ENCODE data around the gene KLF6. TPM values are rescaled to one million over a fixed set of nuclear protein-coding genes. Genes with fewer than 3 reads are reported as not detected.
A peak's percentile ranks its signal among the peaks of the same experiment; 100 is the strongest.

KLF6 gene
- total and polyA plus RNA-seq, 9 of the 15 experiments (the other 6 are each of a cell fraction or from before 2014, with no cell fraction given), result 3.2 to 23.9 (median 8.0) TPM

DNA sequence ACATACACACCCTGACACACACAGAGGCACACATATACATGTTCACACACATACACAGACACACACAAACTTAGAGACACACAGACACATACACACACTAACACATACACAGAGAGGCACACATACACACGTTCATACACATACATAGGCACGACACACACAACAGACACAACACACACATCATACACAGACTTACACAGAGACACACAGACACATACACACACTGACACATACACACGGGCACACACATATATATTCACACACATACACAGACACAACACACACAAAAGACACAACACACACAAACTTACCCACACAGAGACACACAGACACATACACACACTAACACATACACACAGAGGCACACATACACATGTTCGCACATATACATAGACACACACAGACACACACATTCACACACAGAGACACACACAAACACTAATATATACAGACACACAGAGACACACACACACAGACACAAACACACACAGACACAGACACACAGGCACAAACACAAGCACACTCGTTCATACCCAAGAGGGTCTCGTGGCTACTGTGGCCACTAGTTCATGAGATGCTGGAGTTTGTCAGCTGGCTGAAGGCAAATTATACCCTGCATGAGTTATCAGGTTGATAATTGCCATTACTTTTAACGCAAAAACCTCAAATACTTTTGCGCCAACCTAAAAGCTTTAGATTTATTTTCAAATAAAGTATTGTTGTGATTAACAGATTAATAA lies 17.7 kb upstream of the KLF6 start (continued):
- TF ChIP-seq, protein P1, sequence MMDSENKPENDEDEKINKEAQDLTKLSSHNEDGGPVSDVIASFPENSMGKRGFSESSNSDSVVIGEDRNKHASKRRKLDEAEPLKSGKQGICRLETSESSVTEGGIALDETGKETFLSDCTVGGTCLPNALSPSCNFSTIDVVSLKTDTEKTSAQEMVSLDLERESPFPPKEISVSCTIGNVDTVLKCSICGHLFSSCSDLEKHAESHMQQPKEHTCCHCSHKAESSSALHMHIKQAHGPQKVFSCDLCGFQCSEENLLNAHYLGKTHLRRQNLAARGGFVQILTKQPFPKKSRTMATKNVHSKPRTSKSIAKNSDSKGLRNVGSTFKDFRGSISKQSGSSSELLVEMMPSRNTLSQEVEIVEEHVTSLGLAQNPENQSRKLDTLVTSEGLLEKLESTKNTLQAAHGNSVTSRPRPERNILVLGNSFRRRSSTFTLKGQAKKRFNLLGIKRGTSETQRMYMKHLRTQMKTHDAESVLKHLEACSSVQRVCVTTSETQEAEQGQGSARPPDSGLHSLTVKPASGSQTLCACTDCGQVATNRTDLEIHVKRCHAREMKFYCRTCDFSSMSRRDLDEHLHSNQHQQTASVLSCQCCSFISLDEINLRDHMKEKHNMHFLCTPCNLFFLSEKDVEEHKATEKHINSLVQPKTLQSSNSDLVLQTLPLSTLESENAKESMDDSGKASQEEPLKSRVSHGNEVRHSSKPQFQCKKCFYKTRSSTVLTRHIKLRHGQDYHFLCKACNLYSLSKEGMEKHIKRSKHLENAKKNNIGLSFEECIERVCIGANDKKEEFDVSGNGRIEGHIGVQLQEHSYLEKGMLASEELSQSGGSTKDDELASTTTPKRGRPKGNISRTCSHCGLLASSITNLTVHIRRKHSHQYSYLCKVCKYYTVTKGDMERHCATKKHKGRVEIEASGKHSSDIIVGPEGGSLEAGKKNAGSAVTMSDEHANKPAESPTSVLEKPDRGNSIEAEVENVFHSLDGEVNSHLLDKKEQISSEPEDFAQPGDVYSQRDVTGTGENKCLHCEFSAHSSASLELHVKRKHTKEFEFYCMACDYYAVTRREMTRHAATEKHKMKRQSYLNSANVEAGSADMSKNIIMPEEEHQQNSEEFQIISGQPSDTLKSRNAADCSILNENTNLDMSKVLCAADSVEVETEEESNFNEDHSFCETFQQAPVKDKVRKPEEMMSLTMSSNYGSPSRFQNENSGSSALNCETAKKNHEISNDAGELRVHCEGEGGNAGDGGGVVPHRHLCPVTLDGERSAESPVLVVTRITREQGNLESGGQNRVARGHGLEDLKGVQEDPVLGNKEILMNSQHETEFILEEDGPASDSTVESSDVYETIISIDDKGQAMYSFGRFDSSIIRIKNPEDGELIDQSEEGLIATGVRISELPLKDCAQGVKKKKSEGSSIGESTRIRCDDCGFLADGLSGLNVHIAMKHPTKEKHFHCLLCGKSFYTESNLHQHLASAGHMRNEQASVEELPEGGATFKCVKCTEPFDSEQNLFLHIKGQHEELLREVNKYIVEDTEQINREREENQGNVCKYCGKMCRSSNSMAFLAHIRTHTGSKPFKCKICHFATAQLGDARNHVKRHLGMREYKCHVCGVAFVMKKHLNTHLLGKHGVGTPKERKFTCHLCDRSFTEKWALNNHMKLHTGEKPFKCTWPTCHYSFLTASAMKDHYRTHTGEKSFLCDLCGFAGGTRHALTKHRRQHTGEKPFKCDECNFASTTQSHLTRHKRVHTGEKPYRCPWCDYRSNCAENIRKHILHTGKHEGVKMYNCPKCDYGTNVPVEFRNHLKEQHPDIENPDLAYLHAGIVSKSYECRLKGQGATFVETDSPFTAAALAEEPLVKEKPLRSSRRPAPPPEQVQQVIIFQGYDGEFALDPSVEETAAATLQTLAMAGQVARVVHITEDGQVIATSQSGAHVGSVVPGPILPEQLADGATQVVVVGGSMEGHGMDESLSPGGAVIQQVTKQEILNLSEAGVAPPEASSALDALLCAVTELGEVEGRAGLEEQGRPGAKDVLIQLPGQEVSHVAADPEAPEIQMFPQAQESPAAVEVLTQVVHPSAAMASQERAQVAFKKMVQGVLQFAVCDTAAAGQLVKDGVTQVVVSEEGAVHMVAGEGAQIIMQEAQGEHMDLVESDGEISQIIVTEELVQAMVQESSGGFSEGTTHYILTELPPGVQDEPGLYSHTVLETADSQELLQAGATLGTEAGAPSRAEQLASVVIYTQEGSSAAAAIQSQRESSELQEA (IDR thresholded peaks at IDR 0.05; ENCODE audit: low read depth), result peak; percentile 55; the same call in 1 of the 2 replicates

Data from K562 (cell line).